HepG2 (cell line): ENCODE data around the gene TMEM154. TPM values are rescaled to one million over a fixed set of nuclear protein-coding genes. Genes with fewer than 3 reads are reported as not detected.

Experiments used
- ATAC-seq: fragments of 200-7000 bp; cut with Tn5 transposase; 3 replicates; pipeline ENCODE4 v1.9.1; 2020; ENCODE audit warnings: mild to moderate bottlenecking, moderate library complexity
- BruUV-seq: library from RNA; stranded (reverse); fragments of 400-500 nt; replicated peaks from 2 replicates; lab custom pipeline; 2021; lab: Mats Ljungman, UMichigan
- CTCF ChIA-PET: fragments of 300-600 bp; formaldehyde crosslinking; extraction: SDS; loops from one replicate; lab custom pipeline; 2021; ENCODE audit warnings: low total read pairs, inconsistent platforms, low intra/inter-chr PET ratio; lab: Yijun Ruan, JAX
- POLR2A ChIA-PET: fragments of 350-600 bp; sonication (Branson Sonifier 250); formaldehyde crosslinking; loops from one replicate; lab custom pipeline; 2020; ENCODE audit warnings: antibody characterized with exemption, inconsistent platforms; lab: Yijun Ruan, JAX
- DNase-seq: peaks from one replicate; pipeline ENCODE4 v3.0.0-alpha.2; 2015; ENCODE audit warnings: low spot score
- FAIRE-seq: peaks from 3 replicates; lab custom pipeline; 2011; peaks lifted over from hg19 to GRCh38; lab: Jason Lieb, UNC
- H2AFZ ChIP-seq: one replicate; pipeline ENCODE4 v1.6.1; 2011; ENCODE audit warnings: low read length, inconsistent platforms
- H3K27ac ChIP-seq: fragments of 300-600 bp; 3 replicates; pipeline ENCODE4 v1.8.0; 2011; ENCODE audit warnings: mixed run types, mild to moderate bottlenecking, mixed read lengths, low read length, inconsistent platforms; ENCODE audit not compliant: insufficient read depth; ENCODE audit errors: extremely low read length
- H3K27me3 ChIP-seq, 2 experiments: fragments of 200-600 bp in 1 of 2; 2 replicates in 1 of 2; 3 replicates in 1 of 2; pipeline versions ENCODE4 v1.6.0 to v1.8.0; 2011; ENCODE audit warnings: low read length in 2 of 2, mild to moderate bottlenecking in 2 of 2, moderate library complexity in 2 of 2, inconsistent platforms in 1 of 2; ENCODE audit not compliant: insufficient read depth in 2 of 2, control insufficient read depth in 1 of 2
- H3K36me3 ChIP-seq, 2 experiments: fragments of 200-600 bp in 1 of 2; replicated peaks in 1 of 2; 2 replicates in 1 of 2; 3 replicates in 1 of 2; pipeline versions ENCODE4 v1.5.1 to v1.8.0; 2011; ENCODE audit warnings: low read length in 2 of 2, inconsistent platforms in 1 of 2; ENCODE audit not compliant: insufficient read depth in 2 of 2, control insufficient read depth in 1 of 2
- H3K4me1 ChIP-seq: 2 replicates; pipeline ENCODE4 v1.5.1; 2012; ENCODE audit warnings: low read length, inconsistent platforms; ENCODE audit not compliant: insufficient read depth
- H3K4me2 ChIP-seq: 2 replicates; pipeline ENCODE4 v1.6.0; 2011; ENCODE audit warnings: low read depth, low read length, inconsistent platforms
- H3K4me3 ChIP-seq, 3 experiments: fragments of 200-600 bp in 1 of 3; sonication (generic), shearing (Covaris generic) in 1 of 3; replicated peaks in 1 of 3; 2 replicates each; pipeline ENCODE4 v1.5.1; 2011 to 2016; ENCODE audit warnings: low read length in 3 of 3, inconsistent platforms in 2 of 3, low read depth in 2 of 3, mild to moderate bottlenecking in 2 of 3, control low read depth in 1 of 3, mixed read lengths in 1 of 3; ENCODE audit not compliant: insufficient read depth in 1 of 3
- H3K79me2 ChIP-seq: one replicate; pipeline ENCODE4 v1.6.1; 2011; ENCODE audit warnings: low read length, inconsistent platforms; ENCODE audit not compliant: insufficient read depth
- H3K9ac ChIP-seq: 2 replicates; pipeline ENCODE4 v1.6.0; 2011; ENCODE audit warnings: mild to moderate bottlenecking, low read depth, low read length, inconsistent platforms; ENCODE audit not compliant: insufficient read depth
- H3K9me3 ChIP-seq: 2 replicates; pipeline ENCODE4 v1.5.1; 2012; ENCODE audit warnings: mild to moderate bottlenecking, low read length
- H4K20me1 ChIP-seq: 2 replicates; pipeline ENCODE4 v1.6.0; 2011; ENCODE audit warnings: inconsistent platforms, mild to moderate bottlenecking, low read length, moderate library complexity; ENCODE audit not compliant: insufficient read depth
- MAZ ChIP-seq, 2 experiments: sonication (generic) in 1 of 2; formaldehyde crosslinking in 1 of 2; IDR thresholded peaks; 2 replicates each; pipeline versions ENCODE4 v1.5.0 to v1.6.1; 2012 to 2020; ENCODE audit warnings: low read depth in 2 of 2, mild to moderate bottlenecking in 2 of 2, borderline replicate concordance in 1 of 2, improper control_type of control experiment in 1 of 2, low read length in 1 of 2, missing genetic modification reagents in 1 of 2, moderate library complexity in 1 of 2
- PBX2 ChIP-seq: IDR thresholded peaks from 2 replicates; pipeline ENCODE4 v1.6.1; 2016; ENCODE audit warnings: control low read depth
- SRSF1 ChIP-seq: fragments of 200-400 bp; formaldehyde crosslinking; optimal IDR thresholded peaks from 2 replicates; pipeline ENCODE3; 2017; ENCODE audit warnings: mild to moderate bottlenecking, low read depth, low read length, moderate library complexity
- SRSF4 ChIP-seq: fragments of 200-400 bp; formaldehyde crosslinking; IDR thresholded peaks from one replicate; pipeline ENCODE4 v1.6.1; 2018; ENCODE audit warnings: mild to moderate bottlenecking, low read depth, low read length, moderate library complexity; ENCODE audit not compliant: poor library complexity, severe bottlenecking
- TEAD3 ChIP-seq: optimal IDR thresholded peaks from 2 replicates; pipeline ENCODE3; 2016; ENCODE audit warnings: borderline replicate concordance
- ZNF136 ChIP-seq: sonication (generic); formaldehyde crosslinking; IDR thresholded peaks from 2 replicates; pipeline ENCODE4 v1.8.1; 2022; ENCODE audit warnings: low read depth, mild to moderate bottlenecking, moderate library complexity, missing genetic modification reagents
- ZNF552 ChIP-seq: sonication (generic); formaldehyde crosslinking; IDR thresholded peaks from 2 replicates; pipeline ENCODE4 v1.9.0; 2022; ENCODE audit warnings: missing genetic modification reagents, mild to moderate bottlenecking, borderline replicate concordance
- ZNF569 ChIP-seq: sonication (generic); formaldehyde crosslinking; IDR thresholded peaks from 2 replicates; pipeline ENCODE4 v1.5.0; 2020; ENCODE audit warnings: mild to moderate bottlenecking, missing genetic modification reagents, moderate library complexity, borderline replicate concordance
- ZNF747 ChIP-seq: sonication (generic); formaldehyde crosslinking; IDR thresholded peaks from 2 replicates; pipeline ENCODE4 v1.8.1; 2023; ENCODE audit warnings: missing genetic modification reagents, mild to moderate bottlenecking, borderline replicate concordance
- WGBS: methylation state at CpG from one replicate; pipeline ENCODE4 v1.1.6; 2017; ENCODE audit warnings: low lambda C conversion rate; 5-methylcytosine and 5-hydroxymethylcytosine counted together
- in situ Hi-C: cut with HindIII; loops from 2 replicates; pipeline ENCODE4 v1.10.0; 2017; ENCODE audit warnings: low pct_unique_long_range_greater_than_20kb; ENCODE audit not compliant: extremely low pct_ligation_motif_present
- intact Hi-C: fragments of 100-400 bp; cut with micrococcal nuclease; formaldehyde crosslinking; loops from one replicate; pipeline ENCODE4 v1.10.0; 2022; ENCODE audit not compliant: unreplicated experiment
- polyA plus RNA-seq, 8 experiments: library from polyadenylated mRNA; depleted of rRNA in 3 of 8; stranded (reverse) in 7 of 8; unstranded in 1 of 8; fragments of >200 nt; fragmentation: Illumina TruSeq in 4 of 8; extraction: Trizol in 4 of 8; gene quantifications; 2 replicates each; pipeline versions ENCODE4 v1.2.1 to v1.2.3, GENCODE V29; 2011 to 2016; ENCODE audit warnings: low read depth in 4 of 8, missing spikeins in 1 of 8, mixed read lengths in 1 of 8; ENCODE audit not compliant: insufficient read depth in 1 of 8
- total RNA-seq, 5 experiments: library from RNA; depleted of rRNA; stranded (reverse); fragments of >200 nt; fragmentation: Illumina TruSeq; extraction: Trizol; gene quantifications; 2 replicates each; pipeline ENCODE4 v1.2.3, GENCODE V29; 2016; ENCODE audit warnings: low read depth in 1 of 5

Gene TMEM154
- total and polyA plus RNA-seq, 2 of the 13 experiments (the other 11 are each of a cell fraction or from before 2014, with no cell fraction given): 0.03 TPM; not detected in 1

GRCh38 chr4:152605641-152606335 is 74.0 kb downstream of the TMEM154 start:
- H3K36me3 ChIP-seq: no peaks in the 10 kb centered on the region
- no TSS peak for BruUV-seq
- no peak overlapping the region for H3K4me3 ChIP-seq
- ChIA-PET POLR2A (no interaction called here), CTCF (no interaction called here)
- no peak overlapping the region for H3K27ac ChIP-seq
- no peaks in the 10 kb centered on the region for H3K79me2 ChIP-seq
- H3K9me3 ChIP-seq: no peaks in the 10 kb centered on the region
- H3K4me2 ChIP-seq: no peak overlapping the region
- in situ Hi-C loops (no loop called here), intact Hi-C loops (no loop called here)
- TF ChIP-seq SRSF1: no peak
- TF ChIP-seq ZNF552: no peak
- no peak for TF ChIP-seq SRSF4
- TF ChIP-seq ZNF747: no peak
- TF ChIP-seq PBX2 (CRISPR knock-in tag): no peak
- peaks cover 0 to 7% of the 10 kb centered on the region in 2 experiments; a peak in 1 of 5 replicates for H3K27me3 ChIP-seq
- DNase-seq (no peak), ATAC-seq (no peak), FAIRE-seq (no peak)
- no peaks in the 10 kb centered on the region for H4K20me1 ChIP-seq
- no peaks in the 10 kb centered on the region for H3K4me1 ChIP-seq
- WGBS: 54% methylated on average over 9 of the region's 10 CpGs
- H3K9ac ChIP-seq: no peak overlapping the region
- no peak overlapping the region for H2AFZ ChIP-seq

GRCh38 chr4:152605031-152605430 is 74.8 kb downstream of the TMEM154 start:
- Histone ChIP-seq H3K9ac (no peak overlapping the region), H3K79me2 (no peaks in the 10 kb centered on the region), H3K27ac (no peak overlapping the region), H3K9me3 (no peaks in the 10 kb centered on the region), H3K27me3 (peaks cover 0 to 4% of the 10 kb centered on the region in 2 experiments; a peak in 1 of 5 replicates), H4K20me1 (no peaks in the 10 kb centered on the region), H3K4me2 (no peak overlapping the region), H3K4me3 (no peak overlapping the region), H3K4me1 (no peaks in the 10 kb centered on the region), H2AFZ (no peak overlapping the region), H3K36me3 (no peaks in the 10 kb centered on the region)
- ATAC-seq: peak; percentile 52
- in situ Hi-C loops: no loop called here
- DNase-seq: no peak
- WGBS: 0% methylated on average over 2 of the region's 2 CpGs
- intact Hi-C loops: no loop called here
- CTCF ChIA-PET: no interaction called here
- no peak for FAIRE-seq
- TF ChIP-seq TEAD3 (CRISPR knock-in tag) (peak; percentile 46), MAZ (IDR thresholded peaks at IDR 0.05; ENCODE audit: borderline replicate concordance, low read depth, low read length) (peak; percentile 29; the same call in 1 of the 2 replicates), MAZ (CRISPR knock-in tag; IDR thresholded peaks at IDR 0.05; ENCODE audit: low read depth) (no peak), ZNF569 (CRISPR knock-in tag) (no peak), ZNF136 (CRISPR knock-in tag) (no peak)
- POLR2A ChIA-PET: no interaction called here
- BruUV-seq: no TSS peak
